Stimulated activated CD4-positive, alpha-beta T cell treated with anti-CD3 and anti-CD28 coated beads, Interleukin-4, amount 100 ng/mL, for 1 hour (primary cell): ENCODE results near the gene CPA2.
"Not testable (repeated sequence)": the region's sequence is repeated elsewhere in the genome, so short reads cannot be mapped to it uniquely, and the experiment has no call there.

Experiments
- DNase-seq: peaks from one replicate; pipeline ENCODE4 v3.0.0-alpha.2; 2020

CPA2 gene

GRCh38 chr7:130321542-130322229 lies 55.0 kb downstream of the CPA2 start:
- DNase-seq = not testable (repeated sequence)

DNA sequence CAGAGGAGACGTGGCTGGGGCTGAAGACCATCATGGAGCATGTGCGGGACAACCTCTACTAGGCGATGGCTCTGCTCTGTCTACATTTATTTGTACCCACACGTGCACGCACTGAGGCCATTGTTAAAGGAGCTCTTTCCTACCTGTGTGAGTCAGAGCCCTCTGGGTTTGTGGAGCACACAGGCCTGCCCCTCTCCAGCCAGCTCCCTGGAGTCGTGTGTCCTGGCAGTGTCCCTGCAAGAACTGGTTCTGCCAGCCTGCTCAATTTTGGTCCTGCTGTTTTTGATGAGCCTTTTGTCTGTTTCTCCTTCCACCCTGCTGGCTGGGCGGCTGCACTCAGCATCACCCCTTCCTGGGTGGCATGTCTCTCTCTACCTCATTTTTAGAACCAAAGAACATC lies 56.0 kb downstream of the CPA2 start:
- no peak for DNase-seq

DNA sequence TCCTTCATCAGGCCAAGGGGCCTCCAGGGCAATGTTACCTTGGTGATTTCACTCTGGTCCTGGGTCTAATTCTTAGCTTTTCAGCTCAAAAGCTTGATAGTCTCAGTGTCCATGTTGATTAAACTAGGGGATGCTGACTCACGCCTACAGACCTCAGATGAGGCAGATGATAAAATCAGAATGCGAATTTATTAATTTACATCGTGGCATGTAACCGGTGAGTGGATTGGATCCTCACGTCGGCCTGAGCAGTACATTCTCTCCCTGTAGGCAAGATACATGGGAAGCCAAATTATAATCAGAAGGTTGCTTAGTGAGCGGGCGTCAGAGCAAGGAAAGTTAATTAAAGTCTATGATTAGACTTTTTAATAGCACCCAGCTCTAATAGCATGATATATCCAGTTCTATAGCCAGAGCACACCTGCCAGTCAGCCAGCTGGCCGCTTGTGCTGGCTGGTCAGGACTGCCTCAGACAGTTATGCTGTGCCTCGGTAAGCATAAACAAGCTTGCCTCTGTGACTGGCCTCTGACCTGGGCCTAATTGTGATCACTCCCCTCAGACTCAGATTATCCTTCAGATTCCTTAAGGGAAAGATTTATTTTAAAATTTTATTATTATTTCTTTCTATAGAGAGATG lies 57.8 kb downstream of the CPA2 start:
- DNase-seq = no peak

DNA sequence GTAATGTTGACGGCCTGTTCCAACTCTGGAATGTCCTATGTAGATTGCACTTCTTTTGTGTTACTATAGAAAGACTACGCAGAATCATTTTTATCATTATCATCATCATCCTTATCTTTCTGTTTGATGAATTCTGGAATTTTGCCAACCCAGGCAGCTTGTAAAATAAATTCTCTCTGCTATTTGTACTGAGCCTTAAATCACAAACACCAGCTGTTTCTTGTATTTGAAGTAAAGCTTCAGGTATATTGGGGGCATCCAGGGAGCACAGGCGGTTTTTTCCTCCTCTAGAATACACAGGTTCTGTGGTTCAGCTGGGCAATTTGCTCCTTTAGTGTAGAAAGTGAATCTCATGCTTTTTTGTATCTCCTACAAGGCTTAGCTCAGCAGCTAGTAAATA lies 63.0 kb downstream of the CPA2 start:
- no peak for DNase-seq

GRCh38 chr7:130332259-130333053 lies 65.8 kb downstream of the CPA2 start:
- DNase-seq = no peak

DNA sequence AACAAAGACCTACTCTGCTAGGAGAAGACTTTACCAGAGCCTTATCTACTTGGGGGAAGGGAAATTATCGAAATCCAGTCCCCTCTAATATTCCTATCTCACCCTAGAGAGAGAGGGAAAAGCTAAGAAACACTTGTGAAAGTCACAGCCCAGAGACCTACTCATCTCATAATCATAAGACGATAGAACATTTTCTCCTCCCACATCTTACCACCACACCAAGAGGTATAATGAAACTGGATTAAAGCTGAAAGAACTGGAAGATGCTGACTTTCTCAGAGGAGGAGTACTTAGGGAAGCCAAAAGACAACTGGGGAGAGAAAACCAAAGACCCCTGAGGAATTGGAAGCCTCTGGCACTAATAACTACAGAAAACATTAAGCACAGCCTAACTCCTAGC lies 67.2 kb downstream of the CPA2 start:
- DNase-seq = no peak

GRCh38 chr7:130334274-130334673 lies 67.6 kb downstream of the CPA2 start:
- no peak for DNase-seq

GRCh38 chr7:130337410-130337971 lies 70.8 kb downstream of the CPA2 start:
- DNase-seq = no peak

DNA sequence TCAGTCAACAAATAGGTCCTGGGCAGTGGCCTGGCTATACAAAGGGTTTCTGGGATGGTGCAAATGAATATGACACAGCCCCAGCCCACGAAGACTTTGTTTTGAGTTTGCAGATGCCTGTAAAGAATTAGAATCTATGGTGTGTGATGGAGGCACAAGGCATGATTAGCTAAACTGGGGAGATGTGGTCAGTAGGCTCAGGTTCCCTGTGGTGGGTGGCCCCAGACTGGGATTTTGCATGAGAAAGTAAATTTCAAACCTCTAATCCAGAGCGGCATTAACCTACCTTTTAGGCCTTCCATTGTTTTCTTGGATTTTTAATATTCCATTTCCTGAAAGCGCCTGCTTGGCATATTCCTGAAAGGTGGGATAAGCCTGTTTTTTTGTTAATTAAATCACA lies 71.6 kb downstream of the CPA2 start:
- no peak for DNase-seq
